GM10847 (cell line): Measurements from ENCODE around the gene PATZ1.

Source experiments
- POLR2A ChIP-seq: IDR thresholded peaks from 2 replicates; pipeline ENCODE4 v1.6.1; 2011; ENCODE audit not compliant: insufficient read length; ENCODE audit errors: extremely low read depth

The PATZ1 gene

GRCh38 chr22:31279327-31279669 is 66.8 kb downstream of the PATZ1 start:
- TF ChIP-seq POLR2A, result no peak

- no peak for TF ChIP-seq POLR2A
Observed at GRCh38 chr22:31278626-31279326, 67.4 kb downstream of the PATZ1 start.

GRCh38 chr22:31278151-31278621 is 68.0 kb downstream of the PATZ1 start:
- no peak for TF ChIP-seq POLR2A

- TF ChIP-seq POLR2A, result no peak
Observed at GRCh38 chr22:31277741-31278140, 68.4 kb downstream of the PATZ1 start.

- no peak for TF ChIP-seq POLR2A
Observed at GRCh38 chr22:31276426-31277167, 69.5 kb downstream of the PATZ1 start.
